ENCODE data around the gene RRH.

Gene RRH

GRCh38 chr4:109890076-109890475 is 62.3 kb downstream of the RRH start:
- TF ChIP-seq CTCF (IDR thresholded peaks at IDR 0.05) (no peak), ZFX (IDR thresholded peaks at IDR 0.05; ENCODE audit: borderline replicate concordance) (no peak)

More at GRCh38 chr4:109890076-109890475, 62.3 kb downstream of the RRH start:
- H3K27ac ChIP-seq: no peak overlapping the region
